PC-3 (cell line): Measurements from ENCODE around the gene CHI3L2.

Experiments used
- EZH2 ChIP-seq: fragments of 300-600 bp; sonication (generic); IDR thresholded peaks from one replicate; pipeline ENCODE4 v1.6.1; 2017; ENCODE audit warnings: antibody characterized with exemption, mild to moderate bottlenecking, low read length; ENCODE audit not compliant: unreplicated experiment
- TF ChIP-seq, protein P1 (sequence below): fragments of 300-600 bp; sonication (generic); conservative IDR thresholded peaks from 2 replicates; pipeline ENCODE4 v1.5.1; 2017; ENCODE audit warnings: antibody characterized with exemption, low read depth, mild to moderate bottlenecking, low read length

DNA sequence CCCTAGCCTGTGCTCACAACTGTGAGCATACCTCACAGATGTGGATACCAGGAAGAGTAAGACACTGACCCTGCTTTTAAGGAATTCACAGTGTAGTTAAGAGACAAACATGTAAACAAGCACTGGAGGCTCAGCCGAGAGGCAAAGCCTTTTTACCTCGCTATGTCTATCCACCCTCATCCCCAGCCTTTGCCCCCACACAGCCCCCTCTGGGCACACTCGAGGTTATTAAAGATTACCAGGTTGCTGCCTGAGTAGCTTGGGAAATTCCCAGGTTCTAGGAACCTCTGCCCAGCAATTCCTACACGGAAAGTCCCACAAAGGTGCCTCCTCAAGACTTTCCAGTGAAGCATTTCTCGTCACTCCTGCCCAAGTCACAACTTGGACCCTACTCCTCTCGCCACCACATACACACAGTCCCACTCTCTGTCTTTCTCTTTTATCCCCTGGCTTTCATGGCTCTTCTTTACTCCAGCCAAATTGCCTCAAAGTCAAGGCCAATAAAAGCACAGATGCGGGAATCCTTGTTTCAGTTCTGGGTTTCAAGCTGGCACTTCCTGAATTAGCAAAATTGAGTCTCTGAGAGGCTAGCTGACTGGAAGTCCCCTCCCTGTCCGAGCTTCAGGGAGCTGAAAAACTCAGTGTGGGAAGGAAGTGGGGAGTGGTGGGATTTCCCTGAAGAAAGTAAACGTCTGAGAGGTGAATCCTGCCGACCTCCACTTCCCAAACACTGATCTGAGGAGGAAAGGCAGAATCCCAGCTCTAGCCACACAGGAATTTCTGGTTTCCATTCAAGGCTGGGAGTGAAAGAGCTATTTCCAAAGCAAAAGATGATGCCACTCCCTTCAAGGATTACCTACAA, 34.6 kb upstream of the CHI3L2 start:
- no peak for TF ChIP-seq EZH2
- TF ChIP-seq, protein P1, sequence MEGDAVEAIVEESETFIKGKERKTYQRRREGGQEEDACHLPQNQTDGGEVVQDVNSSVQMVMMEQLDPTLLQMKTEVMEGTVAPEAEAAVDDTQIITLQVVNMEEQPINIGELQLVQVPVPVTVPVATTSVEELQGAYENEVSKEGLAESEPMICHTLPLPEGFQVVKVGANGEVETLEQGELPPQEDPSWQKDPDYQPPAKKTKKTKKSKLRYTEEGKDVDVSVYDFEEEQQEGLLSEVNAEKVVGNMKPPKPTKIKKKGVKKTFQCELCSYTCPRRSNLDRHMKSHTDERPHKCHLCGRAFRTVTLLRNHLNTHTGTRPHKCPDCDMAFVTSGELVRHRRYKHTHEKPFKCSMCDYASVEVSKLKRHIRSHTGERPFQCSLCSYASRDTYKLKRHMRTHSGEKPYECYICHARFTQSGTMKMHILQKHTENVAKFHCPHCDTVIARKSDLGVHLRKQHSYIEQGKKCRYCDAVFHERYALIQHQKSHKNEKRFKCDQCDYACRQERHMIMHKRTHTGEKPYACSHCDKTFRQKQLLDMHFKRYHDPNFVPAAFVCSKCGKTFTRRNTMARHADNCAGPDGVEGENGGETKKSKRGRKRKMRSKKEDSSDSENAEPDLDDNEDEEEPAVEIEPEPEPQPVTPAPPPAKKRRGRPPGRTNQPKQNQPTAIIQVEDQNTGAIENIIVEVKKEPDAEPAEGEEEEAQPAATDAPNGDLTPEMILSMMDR: no peak
